Omental fat pad (tissue), 4 donors: ENCODE data around the gene CTBP2. TPM values are rescaled to one million over a fixed set of nuclear protein-coding genes. Genes with fewer than 3 reads are reported as not detected.
"Not testable (repeated sequence)": the region's sequence is repeated elsewhere in the genome, so short reads cannot be mapped to it uniquely, and the experiment has no call there.

Source experiments
- ATAC-seq: fragments of 150-250 bp; one replicate; pipeline ENCODE4 v1.9.1; 2016; ENCODE audit warnings: mild to moderate bottlenecking, moderate library complexity; ENCODE audit not compliant: low FRiP score
- DNase-seq: peaks from one replicate; pipeline ENCODE4 v3.0.0-alpha.2; 2019; ENCODE audit warnings: low spot score
- total RNA-seq, 4 donors: library from RNA; depleted of rRNA; stranded (reverse); fragments of >200 nt; gene quantifications; one replicate each; pipeline ENCODE4 v1.1.0, GENCODE V29; 2016
- TF ChIP-seq, protein P1 (sequence below), 3 donors: fragments of 450-650 bp; IDR thresholded peaks; one replicate each; pipeline ENCODE4 v1.5.1; 2016 to 2017; ENCODE audit warnings: antibody characterized with exemption in 3 of 3, mild to moderate bottlenecking in 3 of 3, moderate library complexity in 2 of 3

The CTBP2 gene
- total RNA-seq, 4 donors from 2014 or later = 29.4 to 58.6 (median 46.2) TPM

DNA sequence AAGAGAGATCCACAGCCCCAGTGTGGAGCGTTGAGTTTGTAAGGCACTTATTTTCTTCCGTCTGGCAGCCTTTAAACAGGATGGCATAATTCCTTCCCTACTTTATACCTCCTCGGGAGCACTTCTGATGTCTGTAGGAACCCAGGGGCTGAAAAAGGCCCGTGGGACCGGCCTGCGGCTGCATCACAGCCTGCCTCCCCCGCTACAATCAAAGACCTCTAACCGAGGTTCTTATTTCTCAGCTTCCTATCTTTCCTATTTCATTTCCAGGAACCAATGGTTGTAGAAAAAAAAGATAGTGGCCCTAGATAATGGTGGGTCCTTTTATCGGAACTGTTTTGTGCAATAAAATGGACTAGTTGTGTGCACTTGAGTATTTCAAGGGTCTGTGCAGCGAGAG, 4.1 kb upstream of the CTBP2 start:
- no peak for DNase-seq
- TF ChIP-seq, protein P1, sequence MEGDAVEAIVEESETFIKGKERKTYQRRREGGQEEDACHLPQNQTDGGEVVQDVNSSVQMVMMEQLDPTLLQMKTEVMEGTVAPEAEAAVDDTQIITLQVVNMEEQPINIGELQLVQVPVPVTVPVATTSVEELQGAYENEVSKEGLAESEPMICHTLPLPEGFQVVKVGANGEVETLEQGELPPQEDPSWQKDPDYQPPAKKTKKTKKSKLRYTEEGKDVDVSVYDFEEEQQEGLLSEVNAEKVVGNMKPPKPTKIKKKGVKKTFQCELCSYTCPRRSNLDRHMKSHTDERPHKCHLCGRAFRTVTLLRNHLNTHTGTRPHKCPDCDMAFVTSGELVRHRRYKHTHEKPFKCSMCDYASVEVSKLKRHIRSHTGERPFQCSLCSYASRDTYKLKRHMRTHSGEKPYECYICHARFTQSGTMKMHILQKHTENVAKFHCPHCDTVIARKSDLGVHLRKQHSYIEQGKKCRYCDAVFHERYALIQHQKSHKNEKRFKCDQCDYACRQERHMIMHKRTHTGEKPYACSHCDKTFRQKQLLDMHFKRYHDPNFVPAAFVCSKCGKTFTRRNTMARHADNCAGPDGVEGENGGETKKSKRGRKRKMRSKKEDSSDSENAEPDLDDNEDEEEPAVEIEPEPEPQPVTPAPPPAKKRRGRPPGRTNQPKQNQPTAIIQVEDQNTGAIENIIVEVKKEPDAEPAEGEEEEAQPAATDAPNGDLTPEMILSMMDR (IDR thresholded peaks at IDR 0.05) = no peak
- no peak for ATAC-seq

DNA sequence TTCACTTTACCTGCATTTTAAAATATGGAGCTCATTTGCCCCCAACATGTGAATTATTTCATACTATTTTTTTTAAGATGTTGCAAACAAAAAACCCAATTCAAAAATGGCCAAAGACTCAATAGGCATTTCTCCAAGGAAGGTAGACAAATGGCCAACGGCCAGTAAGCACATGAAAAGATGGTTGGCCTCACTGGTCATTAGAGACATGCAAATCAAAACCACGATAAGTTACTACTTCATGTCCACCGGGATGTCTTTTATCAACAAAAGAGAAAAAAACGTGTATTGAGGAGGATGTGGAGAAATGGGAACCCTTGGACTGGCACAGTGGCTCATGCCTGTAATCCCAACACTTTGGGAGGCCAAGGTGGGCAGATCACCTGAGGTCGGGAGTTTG, 3.4 kb upstream of the CTBP2 start:
- ATAC-seq = no peak

DNA sequence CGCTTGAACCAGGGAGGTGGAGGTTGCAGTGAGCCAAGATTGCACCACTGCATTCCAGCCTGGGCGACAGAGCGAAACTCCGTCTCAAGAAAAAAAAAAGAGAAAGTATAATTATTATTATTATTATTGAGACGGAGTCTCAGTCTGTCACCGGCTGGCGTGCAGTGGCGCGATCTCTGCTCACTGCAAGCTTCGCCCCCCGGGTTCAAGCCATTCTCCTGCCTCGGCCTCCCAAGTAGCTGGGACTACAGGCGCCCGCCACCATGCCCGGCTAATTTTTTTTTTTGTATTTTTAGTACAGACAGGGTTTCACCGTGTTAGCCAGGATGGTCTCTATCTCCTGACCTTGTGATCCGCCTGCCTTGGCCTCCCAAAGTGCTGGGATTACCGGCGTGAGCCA, 2.9 kb upstream of the CTBP2 start:
- not testable (repeated sequence) for DNase-seq, ATAC-seq

More for the DNA sequence above, 3.4 kb upstream of the CTBP2 start:
- TF ChIP-seq, protein P1 (IDR thresholded peaks at IDR 0.05) = no peak
- DNase-seq = no peak

DNA sequence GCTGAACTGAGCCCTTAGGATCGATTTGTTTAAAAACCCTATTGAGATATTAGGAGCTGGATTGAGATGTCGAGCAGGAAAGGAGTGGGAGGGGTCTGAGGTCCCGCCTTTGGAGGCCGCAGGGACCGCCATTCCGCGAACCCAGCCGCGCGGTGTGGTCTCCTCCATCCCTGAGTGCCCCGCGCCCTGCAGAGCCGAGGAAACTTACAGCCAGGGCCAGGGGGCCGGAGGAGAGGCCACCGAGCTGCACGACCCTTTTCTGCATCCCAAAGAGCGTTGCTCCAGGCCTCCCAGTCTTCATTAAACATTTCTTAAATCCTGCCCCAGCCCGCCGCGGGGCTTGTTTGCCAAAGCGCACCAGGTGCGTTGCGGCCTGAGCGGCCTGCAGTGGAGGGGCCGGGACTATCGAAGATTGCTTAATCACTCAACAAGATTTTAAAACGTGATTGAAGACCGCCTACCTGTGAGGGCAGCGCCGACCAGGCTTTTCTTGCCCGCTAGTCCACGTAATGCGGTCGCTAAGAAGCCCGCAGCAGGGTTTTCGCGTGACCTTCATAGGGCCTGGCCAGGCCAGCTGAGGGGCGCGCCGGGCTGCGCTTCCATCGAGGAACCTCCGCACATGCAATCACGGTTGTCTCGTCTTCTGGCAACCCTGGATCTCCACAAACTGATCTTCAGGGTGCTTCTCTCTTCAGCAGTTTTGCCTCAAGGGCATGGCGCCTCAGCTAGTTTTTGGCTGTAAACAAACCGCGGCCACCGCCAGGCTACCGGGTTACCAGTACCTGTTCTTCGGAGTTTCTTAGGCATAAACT, 2.0 kb upstream of the CTBP2 start:
- TF ChIP-seq, protein P1 (IDR thresholded peaks at IDR 0.05) = no peak
- no peak for DNase-seq
- no peak for ATAC-seq

DNA sequence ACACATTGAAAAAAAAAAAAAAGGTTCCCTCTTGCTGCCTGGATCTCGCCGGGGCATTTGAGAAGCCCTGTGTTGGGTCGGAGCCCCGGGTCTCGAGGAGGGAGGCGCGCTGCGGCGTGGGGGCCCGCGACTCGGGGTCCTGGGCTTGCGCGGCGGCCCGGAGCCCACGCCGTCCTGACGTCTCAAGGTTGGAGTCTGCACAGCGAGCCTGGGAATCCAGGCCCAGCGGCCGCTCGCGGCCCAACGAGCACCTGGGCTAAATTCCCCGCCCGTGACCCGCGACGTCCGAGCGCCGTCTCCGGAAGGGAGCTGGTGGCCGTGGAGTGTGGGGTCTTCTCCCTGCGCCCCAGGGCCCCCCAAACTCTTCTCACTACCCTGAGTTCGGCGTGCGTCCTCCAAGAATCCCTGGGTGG, 1.4 kb upstream of the CTBP2 start:
- DNase-seq (no peak), ATAC-seq (peak; percentile 12)
- TF ChIP-seq, protein P1 (IDR thresholded peaks at IDR 0.05) = no peak

DNA sequence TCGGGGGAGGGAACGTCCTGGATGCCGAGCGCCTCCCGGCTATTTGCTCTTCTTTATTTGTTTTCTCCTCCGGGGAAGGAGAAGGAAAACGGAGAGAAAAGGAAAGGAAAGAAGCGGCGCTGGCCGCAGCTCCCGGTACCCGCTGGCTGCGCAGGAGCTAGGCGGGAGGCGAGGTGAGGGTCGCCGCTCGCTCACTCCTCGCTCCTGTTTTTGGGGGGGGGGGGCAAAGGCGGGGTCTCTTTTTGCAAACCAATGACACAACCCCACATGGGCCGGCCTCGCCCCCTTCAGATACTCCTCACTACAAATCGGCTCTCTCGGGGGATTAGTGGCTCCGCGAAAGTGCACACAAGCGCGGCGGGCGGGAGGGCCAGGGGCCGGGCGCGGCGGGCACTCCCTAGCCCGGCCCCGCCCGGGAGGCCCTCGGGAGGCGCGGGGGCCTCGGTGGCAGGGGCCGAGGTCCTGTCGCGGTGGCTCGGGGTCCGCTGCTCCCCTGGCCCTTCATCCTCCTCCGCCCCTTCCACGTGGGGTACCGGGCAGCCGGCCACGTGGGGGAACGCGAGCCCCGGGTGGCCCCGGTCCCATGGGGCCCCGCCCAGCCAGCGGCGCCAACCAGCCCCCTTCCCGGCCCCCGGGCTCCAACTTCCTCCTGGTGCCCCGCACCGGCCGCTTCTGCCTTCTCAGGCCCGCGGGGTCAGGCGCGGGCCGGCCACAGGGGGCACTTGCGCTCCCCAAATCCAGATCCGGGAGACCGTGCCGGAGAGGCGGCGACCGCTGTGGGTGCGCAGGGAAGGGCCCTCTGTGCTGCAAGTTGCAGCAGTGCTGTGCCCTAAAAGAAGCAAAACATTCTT, 718 bp upstream of the CTBP2 start:
- TF ChIP-seq, protein P1 (IDR thresholded peaks at IDR 0.05) = no peak
- no peak for DNase-seq

DNA sequence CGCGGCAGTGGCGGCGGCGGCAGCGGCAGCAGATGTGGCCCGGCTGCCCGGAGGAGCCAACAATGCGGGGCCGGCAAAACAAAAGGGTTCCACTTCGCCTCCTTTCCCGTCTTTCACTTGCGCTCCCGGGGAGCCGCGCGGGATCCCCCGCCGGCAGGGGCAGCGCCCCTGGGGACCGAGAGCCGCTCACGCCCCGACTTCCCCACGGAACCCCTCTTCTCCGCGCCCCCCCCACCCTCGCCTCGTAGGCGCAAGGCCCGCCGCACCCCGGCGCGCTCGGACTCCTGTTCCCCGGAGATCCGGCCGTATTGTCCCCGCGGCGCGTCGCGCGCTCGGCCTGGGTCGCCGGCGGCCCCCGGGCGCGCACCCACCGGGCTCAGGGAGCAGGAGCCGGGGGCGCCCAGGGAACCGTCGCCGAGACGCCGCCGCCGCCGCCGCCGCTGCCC, 854 bp downstream of the CTBP2 start:
- no peak for DNase-seq
- TF ChIP-seq, protein P1 (IDR thresholded peaks at IDR 0.05) = no peak
- no peak for ATAC-seq

More for the DNA sequence above, 718 bp upstream of the CTBP2 start:
- ATAC-seq = peak; percentile 69
